ENCODE results near the gene SLC47A2. TPM values are rescaled to one million over a fixed set of nuclear protein-coding genes. Genes with fewer than 3 reads are reported as not detected.

SLC47A2 gene
- total and polyA plus RNA-seq, 9 of the 15 experiments (the other 6 are each of a cell fraction or from before 2014, with no cell fraction given): not detected

DNA sequence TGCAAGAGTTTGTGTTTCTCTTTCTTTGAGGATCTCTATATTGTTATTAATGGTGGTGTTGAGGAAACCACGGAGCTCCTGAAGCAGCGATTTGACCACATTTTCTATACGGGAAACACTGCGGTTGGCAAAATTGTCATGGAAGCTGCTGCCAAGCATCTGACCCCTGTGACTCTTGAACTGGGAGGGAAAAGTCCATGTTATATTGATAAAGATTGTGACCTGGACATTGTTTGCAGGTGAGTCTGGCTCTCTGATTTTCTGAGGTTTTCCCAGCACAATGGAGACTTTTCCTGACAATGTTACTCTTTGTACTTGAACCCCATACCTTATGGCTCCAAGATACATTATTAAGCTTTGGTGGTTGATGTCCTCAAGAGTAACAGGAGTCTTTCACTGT, 60.0 kb downstream of the SLC47A2 start:
- no peak overlapping the region for H3K27ac ChIP-seq (ENCODE audit: extremely low read depth, low read depth, low read length)
- no peak overlapping the region for H3K4me3 ChIP-seq
- no peaks in the 10 kb centered on the region for H3K79me2 ChIP-seq (ENCODE audit: control insufficient read depth, insufficient read depth, low read length)
- intact Hi-C loops (cut with micrococcal nuclease) (no loop called here), in situ Hi-C loops (cut with MboI) (no loop called here)
- no peak overlapping the region for H3K4me2 ChIP-seq (ENCODE audit: insufficient read depth, low read length)
- DNase-seq (ENCODE audit: extremely low read depth in 1 of 4, low spot score in 3 of 4) (no peak), FAIRE-seq (no peak), ATAC-seq (no peak)
- no peaks in the 10 kb centered on the region for H3K9me3 ChIP-seq (replicated peaks; ENCODE audit: control insufficient read depth, insufficient read depth, low read depth, low read length)
- CTCF ChIA-PET (ENCODE audit: low intra/inter-chr PET ratio): no interaction called here
- no peaks in the 10 kb centered on the region for H3K9me1 ChIP-seq (ENCODE audit: control insufficient read depth, insufficient read depth, low read length)
- BruUV-seq (replicated peaks): no TSS peak
- no peak overlapping the region for H2AFZ ChIP-seq (ENCODE audit: low read depth, low read length)
- 8% methylated on average over 4 of the region's 4 CpGs for WGBS (ENCODE audit: insufficient coverage, low coverage, missing lambda C conversion rate)
- H3K9ac ChIP-seq (ENCODE audit: insufficient read depth in 1 of 2, low read depth in 2 of 2, low read length in 2 of 2): no peak overlapping the region
- POLR2A ChIA-PET: no interaction called here
- no peaks in the 10 kb centered on the region for H4K20me1 ChIP-seq (replicated peaks; ENCODE audit: control insufficient read depth, insufficient read depth, low read length)
- TF ChIP-seq KHSRP (IDR thresholded peaks at IDR 0.05): no peak
- no peaks in the 10 kb centered on the region for H3K36me3 ChIP-seq (ENCODE audit: control insufficient read depth, insufficient read depth, low read length)
- H3K27me3 ChIP-seq (ENCODE audit: control insufficient read depth in 2 of 2, insufficient read depth in 2 of 2, low read length in 2 of 2): no peaks in the 10 kb centered on the region
- H3K4me1 ChIP-seq (replicated peaks in 1 of 2; ENCODE audit: control insufficient read depth in 2 of 2, insufficient read depth in 2 of 2, low read length in 2 of 2): no peaks in the 10 kb centered on the region

- Histone ChIP-seq H3K9me3 (replicated peaks; ENCODE audit: control insufficient read depth, insufficient read depth, low read depth, low read length) (no peaks in the 10 kb centered on the region), H3K4me3 (no peak overlapping the region), H3K4me1 (replicated peaks in 1 of 2; ENCODE audit: control insufficient read depth in 2 of 2, insufficient read depth in 2 of 2, low read length in 2 of 2) (no peaks in the 10 kb centered on the region), H3K36me3 (ENCODE audit: control insufficient read depth, insufficient read depth, low read length) (no peaks in the 10 kb centered on the region), H3K79me2 (ENCODE audit: control insufficient read depth, insufficient read depth, low read length) (no peaks in the 10 kb centered on the region), H2AFZ (ENCODE audit: low read depth, low read length) (no peak overlapping the region), H3K27me3 (ENCODE audit: control insufficient read depth in 2 of 2, insufficient read depth in 2 of 2, low read length in 2 of 2) (no peaks in the 10 kb centered on the region), H4K20me1 (replicated peaks; ENCODE audit: control insufficient read depth, insufficient read depth, low read length) (no peaks in the 10 kb centered on the region), H3K27ac (ENCODE audit: extremely low read depth, low read depth, low read length) (no peak overlapping the region), H3K9ac (ENCODE audit: insufficient read depth in 1 of 2, low read depth in 2 of 2, low read length in 2 of 2) (no peak overlapping the region), H3K9me1 (ENCODE audit: control insufficient read depth, insufficient read depth, low read length) (no peaks in the 10 kb centered on the region), H3K4me2 (ENCODE audit: insufficient read depth, low read length) (no peak overlapping the region)
- no TSS peak for BruUV-seq (replicated peaks)
- ChIA-PET POLR2A (no interaction called here), CTCF (ENCODE audit: low intra/inter-chr PET ratio) (no interaction called here)
- WGBS (ENCODE audit: insufficient coverage, low coverage, missing lambda C conversion rate): 0% methylated on average over 4 of the region's 4 CpGs
- intact Hi-C loops (cut with micrococcal nuclease): no loop called here
- ATAC-seq: no peak
- no peak for FAIRE-seq
- in situ Hi-C loops (cut with MboI): no loop called here
- no peak for DNase-seq (ENCODE audit: extremely low read depth in 1 of 4, low spot score in 3 of 4)
- TF ChIP-seq CBX1 (IDR thresholded peaks at IDR 0.05; ENCODE audit: low read depth) (no peak), GTF3C2 (IDR thresholded peaks at IDR 0.05; ENCODE audit: borderline replicate concordance, extremely low read depth, insufficient read length) (no peak), FOXM1 (IDR thresholded peaks at IDR 0.05; ENCODE audit: low read depth) (no peak), FOXM1 (CRISPR knock-in tag; IDR thresholded peaks at IDR 0.05; ENCODE audit: low read depth) (no peak), TOE1 (IDR thresholded peaks at IDR 0.05; ENCODE audit: borderline replicate concordance) (no peak), TOE1 (CRISPR knock-in tag; IDR thresholded peaks at IDR 0.05; ENCODE audit: borderline replicate concordance, low read depth) (no peak), POLR3A (IDR thresholded peaks at IDR 0.05; ENCODE audit: borderline replicate concordance, extremely low read depth, insufficient read depth, insufficient read length) (no peak), ERF (CRISPR knock-in tag; IDR thresholded peaks at IDR 0.05) (no peak), ZBED1 (IDR thresholded peaks at IDR 0.05) (no peak), ARHGAP35 (IDR thresholded peaks at IDR 0.05; ENCODE audit: partially characterized antibody) (no peak)
- TF ChIP-seq, protein P1, sequence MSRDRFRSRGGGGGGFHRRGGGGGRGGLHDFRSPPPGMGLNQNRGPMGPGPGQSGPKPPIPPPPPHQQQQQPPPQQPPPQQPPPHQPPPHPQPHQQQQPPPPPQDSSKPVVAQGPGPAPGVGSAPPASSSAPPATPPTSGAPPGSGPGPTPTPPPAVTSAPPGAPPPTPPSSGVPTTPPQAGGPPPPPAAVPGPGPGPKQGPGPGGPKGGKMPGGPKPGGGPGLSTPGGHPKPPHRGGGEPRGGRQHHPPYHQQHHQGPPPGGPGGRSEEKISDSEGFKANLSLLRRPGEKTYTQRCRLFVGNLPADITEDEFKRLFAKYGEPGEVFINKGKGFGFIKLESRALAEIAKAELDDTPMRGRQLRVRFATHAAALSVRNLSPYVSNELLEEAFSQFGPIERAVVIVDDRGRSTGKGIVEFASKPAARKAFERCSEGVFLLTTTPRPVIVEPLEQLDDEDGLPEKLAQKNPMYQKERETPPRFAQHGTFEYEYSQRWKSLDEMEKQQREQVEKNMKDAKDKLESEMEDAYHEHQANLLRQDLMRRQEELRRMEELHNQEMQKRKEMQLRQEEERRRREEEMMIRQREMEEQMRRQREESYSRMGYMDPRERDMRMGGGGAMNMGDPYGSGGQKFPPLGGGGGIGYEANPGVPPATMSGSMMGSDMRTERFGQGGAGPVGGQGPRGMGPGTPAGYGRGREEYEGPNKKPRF (IDR thresholded peaks at IDR 0.05; ENCODE audit: low read depth, low read length): no peak
Measured at GRCh38 chr17:19654896-19655295, 61.5 kb downstream of the SLC47A2 start.
